Measurements from ENCODE around the gene EVPL. TPM values are rescaled to one million over a fixed set of nuclear protein-coding genes. Genes with fewer than 3 reads are reported as not detected.

Gene EVPL
- total RNA-seq, 1 experiment from 2014 or later, result 58.0 TPM

- H3K4me1 ChIP-seq (ENCODE audit: control insufficient read depth in 1 of 2, insufficient read depth in 2 of 2, low read length in 2 of 2), result peaks cover 15 to 28% of the 10 kb centered on the region in 2 experiments
- no peaks in the 10 kb centered on the region for H4K20me1 ChIP-seq (ENCODE audit: insufficient read depth)
- H3K27ac ChIP-seq (ENCODE audit: low read depth, low read length), result peak overlapping the region; percentile 11; the same call in 1 of the 2 replicates
- peaks cover 24 to 25% of the 10 kb centered on the region in 2 experiments for H3K36me3 ChIP-seq (ENCODE audit: control insufficient read depth in 1 of 2, insufficient read depth in 2 of 2, low read length in 2 of 2)
- no peak overlapping the region for H3K4me2 ChIP-seq (ENCODE audit: low read length)
- no peak overlapping the region for H3K9ac ChIP-seq (ENCODE audit: low read length)
- peaks cover 36% of the 10 kb centered on the region for H3K79me2 ChIP-seq (ENCODE audit: insufficient read depth, low read length)
- no peaks in the 10 kb centered on the region for H3K27me3 ChIP-seq (ENCODE audit: insufficient read depth, low read length)
- BruUV-seq (replicated peaks), result no TSS peak
- H2AFZ ChIP-seq (ENCODE audit: low read depth, low read length, poor library complexity, severe bottlenecking), result no peak overlapping the region
- H3K9me3 ChIP-seq (ENCODE audit: control insufficient read depth in 1 of 2, insufficient read depth in 1 of 2, low read depth in 1 of 2, low read length in 2 of 2), result no peaks in the 10 kb centered on the region
- ChIA-PET RAD21 (ENCODE audit: low non-redundant PET in 1 of 2, low total read pairs in 2 of 2, uncharacterized antibody in 2 of 2, unreplicated experiment in 2 of 2) (interaction anchor here in 1 of 2 experiments (0.5 kb wide), 1 partner anchor 260 kb away, joined by 3 read pairs; no protein-coding TSS in a partner anchor), POLR2A (no interaction called here), CTCF (no interaction called here)
- no peak for DNase-seq (ENCODE audit: low read depth, low spot score)
- intact Hi-C loops (cut with micrococcal nuclease), result no loop called here
- H3K4me3 ChIP-seq (replicated peaks in 1 of 2; ENCODE audit: low read depth in 1 of 2, low read length in 2 of 2), result no peak overlapping the region
- ATAC-seq, result no peak
- H3K9me2 ChIP-seq (ENCODE audit: insufficient read depth), result no peaks in the 10 kb centered on the region
- no peak for TF ChIP-seq SRF (IDR thresholded peaks at IDR 0.05; ENCODE audit: low read depth)
- TF ChIP-seq ELF1 (IDR thresholded peaks at IDR 0.05; ENCODE audit: borderline replicate concordance, low read depth), result no peak
- TF ChIP-seq JUND (IDR thresholded peaks at IDR 0.05), result no peak
- no peak for TF ChIP-seq SP1 (IDR thresholded peaks at IDR 0.05; ENCODE audit: low read depth)
- no peak for TF ChIP-seq EZH2 (IDR thresholded peaks at IDR 0.05)
- no peak for TF ChIP-seq ATF3 (IDR thresholded peaks at IDR 0.05)
- TF ChIP-seq EZH2phosphoT487 (IDR thresholded peaks at IDR 0.05; ENCODE audit: borderline replicate concordance), result no peak
- TF ChIP-seq CEBPB (IDR thresholded peaks at IDR 0.05; ENCODE audit: low read depth), result no peak
- TF ChIP-seq CTCF (IDR thresholded peaks at IDR 0.05 in 2 of 3, conservative IDR thresholded peaks at IDR 0.05 in 1 of 3; ENCODE audit: borderline replicate concordance in 1 of 3, insufficient read depth in 1 of 3, low read depth in 2 of 3, low read length in 2 of 3), result no peak
- no peak for TF ChIP-seq ZBTB33 (IDR thresholded peaks at IDR 0.05; ENCODE audit: extremely low read depth, insufficient replicate concordance, low read length)
- TF ChIP-seq FOSL1 (IDR thresholded peaks at IDR 0.05; ENCODE audit: low read depth), result no peak
- no peak for TF ChIP-seq CBX3 (IDR thresholded peaks at IDR 0.05; ENCODE audit: low read depth)
- no peak for TF ChIP-seq SIN3A (IDR thresholded peaks at IDR 0.05; ENCODE audit: low read depth)
- TF ChIP-seq TCF7L2 (IDR thresholded peaks at IDR 0.05; ENCODE audit: borderline replicate concordance, extremely low read depth, insufficient read depth, insufficient read length), result no peak
- no peak for TF ChIP-seq RAD21 (IDR thresholded peaks at IDR 0.05; ENCODE audit: low read depth)
Observed at GRCh38 chr17:76022973-76023899, 3.9 kb downstream of the EVPL start.
